Trophoblast cell (in vitro differentiated cells and primary cell): ENCODE results near the gene ADCY5.

Source experiments
- DNase-seq, 2 donors: peaks; one replicate each; pipeline ENCODE4 v3.0.0-alpha.2; 2016
- H2AFZ ChIP-seq: 2 replicates; pipeline ENCODE4 v1.6.1; 2013; ENCODE audit warnings: low read length, moderate library complexity, mild to moderate bottlenecking; ENCODE audit not compliant: insufficient read depth, poor library complexity
- H2AK5ac ChIP-seq: 2 replicates; pipeline ENCODE4 v1.6.1; 2013; ENCODE audit warnings: mild to moderate bottlenecking, low read length
- H2BK120ac ChIP-seq: 2 replicates; pipeline ENCODE4 v1.6.1; 2013; ENCODE audit warnings: low read length, mild to moderate bottlenecking, moderate library complexity; ENCODE audit not compliant: insufficient read depth, poor library complexity
- H2BK12ac ChIP-seq: 2 replicates; pipeline ENCODE4 v1.6.1; 2013; ENCODE audit warnings: mild to moderate bottlenecking, low read length, moderate library complexity
- H2BK5ac ChIP-seq: 2 replicates; pipeline ENCODE4 v1.6.1; 2013; ENCODE audit warnings: low read length, low read depth, moderate library complexity, mild to moderate bottlenecking; ENCODE audit not compliant: poor library complexity
- H3K14ac ChIP-seq: 2 replicates; pipeline ENCODE4 v1.6.1; 2013; ENCODE audit warnings: mild to moderate bottlenecking, low read length
- H3K18ac ChIP-seq: 2 replicates; pipeline ENCODE4 v1.6.1; 2013; ENCODE audit warnings: mild to moderate bottlenecking, low read length
- H3K23ac ChIP-seq: 2 replicates; pipeline ENCODE4 v1.6.1; 2013; ENCODE audit warnings: low read length
- H3K27ac ChIP-seq: 2 replicates; pipeline ENCODE4 v1.5.1; 2013; ENCODE audit warnings: low read depth, mild to moderate bottlenecking, inconsistent platforms, low read length, moderate library complexity
- H3K27me3 ChIP-seq: 2 replicates; pipeline ENCODE4 v1.6.1; 2013; ENCODE audit warnings: inconsistent platforms, mild to moderate bottlenecking, low read length, moderate library complexity; ENCODE audit not compliant: insufficient read depth
- H3K36me3 ChIP-seq, 2 experiments: 1 replicate in 1 of 2; 2 replicates in 1 of 2; pipeline ENCODE4 v1.6.1; 2013; ENCODE audit warnings: low read length in 2 of 2, mild to moderate bottlenecking in 2 of 2, moderate library complexity in 1 of 2; ENCODE audit not compliant: insufficient read depth in 2 of 2, control insufficient read depth in 1 of 2
- H3K4ac ChIP-seq: 2 replicates; pipeline ENCODE4 v1.6.1; 2013; ENCODE audit warnings: low read depth, mild to moderate bottlenecking, low read length, moderate library complexity
- H3K4me1 ChIP-seq, 2 experiments: 1 replicate in 1 of 2; 2 replicates in 1 of 2; pipeline ENCODE4 v1.6.1; 2013; ENCODE audit warnings: low read length in 2 of 2, mild to moderate bottlenecking in 2 of 2, moderate library complexity in 1 of 2; ENCODE audit not compliant: insufficient read depth in 2 of 2, control insufficient read depth in 1 of 2
- H3K4me2 ChIP-seq: 2 replicates; pipeline ENCODE4 v1.6.1; 2013; ENCODE audit warnings: inconsistent platforms, mild to moderate bottlenecking, low read length, moderate library complexity
- H3K4me3 ChIP-seq: 2 replicates; pipeline ENCODE4 v1.5.1; 2013; ENCODE audit warnings: mild to moderate bottlenecking, low read depth, low read length, inconsistent platforms
- H3K79me1 ChIP-seq: one replicate; pipeline ENCODE4 v1.6.1; 2013; ENCODE audit warnings: low read length
- H3K79me2 ChIP-seq: 2 replicates; pipeline ENCODE4 v1.6.1; 2013; ENCODE audit warnings: low read length, mild to moderate bottlenecking; ENCODE audit not compliant: control insufficient read depth, insufficient read depth, poor library complexity
- H3K9ac ChIP-seq: 2 replicates; pipeline ENCODE4 v1.6.1; 2013; ENCODE audit warnings: mild to moderate bottlenecking, low read length
- H3K9me3 ChIP-seq: 2 replicates; pipeline ENCODE4 v1.6.1; 2013; ENCODE audit warnings: low read depth, mild to moderate bottlenecking, control low read depth, inconsistent platforms, low read length; ENCODE audit not compliant: insufficient read depth
- H4K12ac ChIP-seq: 2 replicates; pipeline ENCODE4 v1.6.1; 2013; ENCODE audit warnings: low read depth, mild to moderate bottlenecking, low read length, moderate library complexity
- H4K8ac ChIP-seq: 2 replicates; pipeline ENCODE4 v1.6.1; 2013; ENCODE audit warnings: low read depth, mild to moderate bottlenecking, low read length, moderate library complexity
- H4K91ac ChIP-seq: one replicate; pipeline ENCODE4 v1.6.1; 2013; ENCODE audit warnings: low read depth, mild to moderate bottlenecking, low read length, moderate library complexity
- WGBS: extraction: QIAGEN DNeasy Blood & Tissue Kit; methylation state at CpG from one replicate; pipeline ENCODE4 v1.1.7; 2013; ENCODE audit warnings: missing lambda C conversion rate; ENCODE audit not compliant: insufficient read length, insufficient coverage; ENCODE audit errors: extremely low coverage; 5-methylcytosine and 5-hydroxymethylcytosine counted together

ADCY5 gene

GRCh38 chr3:123236902-123237301, 212.0 kb downstream of the ADCY5 start:
- Histone ChIP-seq H4K8ac (no peak overlapping the region), H3K79me2 (no peaks in the 10 kb centered on the region), H3K14ac (no peak overlapping the region), H2BK12ac (no peak overlapping the region), H3K23ac (no peak overlapping the region), H2AFZ (no peak overlapping the region), H3K9me3 (no peaks in the 10 kb centered on the region), H3K4me2 (no peak overlapping the region), H2BK120ac (no peak overlapping the region), H3K27ac (no peak overlapping the region), H2BK5ac (no peak overlapping the region), H4K12ac (no peak overlapping the region), H2AK5ac (no peak overlapping the region), H3K79me1 (no peaks in the 10 kb centered on the region), H3K9ac (no peak overlapping the region), H3K4me3 (no peak overlapping the region), H4K91ac (no peak overlapping the region), H3K36me3 (peaks cover 0 to 2% of the 10 kb centered on the region in 2 experiments), H3K4ac (no peak overlapping the region), H3K4me1 (no peaks in the 10 kb centered on the region), H3K18ac (no peak overlapping the region), H3K27me3 (no peaks in the 10 kb centered on the region)
- WGBS = no CpG with 5 or more reads among the region's 3 CpGs
- no peak for DNase-seq
